Gastrocnemius medialis (tissue), 4 donors: ENCODE data around the gene IGF2BP3.
"Not testable (repeated sequence)": the region's sequence is repeated elsewhere in the genome, so short reads cannot be mapped to it uniquely, and the experiment has no call there.

ENCODE experiments used
- CTCF ChIP-seq, 5 experiments: fragments of 450-650 bp in 3 of 5; fragments of 200-600 bp in 2 of 5; sonication (generic) in 2 of 5; IDR thresholded peaks in 4 of 5; conservative IDR thresholded peaks in 1 of 5; 1 replicate in 4 of 5; 2 replicates in 1 of 5; pipeline ENCODE4 v1.5.1; 2016 to 2019; ENCODE audit warnings: antibody characterized with exemption in 5 of 5, mild to moderate bottlenecking in 3 of 5, moderate library complexity in 3 of 5
- POLR2A ChIP-seq, 2 donors: fragments of 450-650 bp; IDR thresholded peaks; one replicate each; pipeline ENCODE4 v1.6.1; 2017; ENCODE audit warnings: antibody characterized with exemption in 2 of 2, mild to moderate bottlenecking in 2 of 2, moderate library complexity in 2 of 2

GRCh38 chr7:23398090-23398489 lies 72.2 kb downstream of the IGF2BP3 start:
- not testable (repeated sequence) for TF ChIP-seq CTCF (IDR thresholded peaks at IDR 0.05 in 4 of 5, conservative IDR thresholded peaks at IDR 0.05 in 1 of 5); POLR2A (IDR thresholded peaks at IDR 0.05)
